OCI-LY3 (cell line): ENCODE results near the gene MRPS35.

Experiments used
- H2AFZ ChIP-seq: fragments of 200-600, 300-600 bp; shearing (Covaris generic); 2 replicates; pipeline ENCODE4 v1.6.0; 2014; ENCODE audit warnings: antibody characterized with exemption, low read depth, low read length
- H3K27ac ChIP-seq: fragments of 200-600, 300-600 bp; sonication (generic); 2 replicates; pipeline ENCODE4 v1.5.1; 2014; ENCODE audit warnings: mild to moderate bottlenecking, low read length, moderate library complexity, mixed read lengths
- H3K27me3 ChIP-seq: fragments of 200-600, 300-600 bp; sonication (generic); 2 replicates; pipeline ENCODE4 v1.6.1; 2014; ENCODE audit warnings: low read depth, low read length, mixed read lengths
- H3K36me3 ChIP-seq: fragments of 200-600, 300-600 bp; sonication (generic); replicated peaks from 2 replicates; pipeline ENCODE3; 2014; ENCODE audit warnings: low read depth, low read length, mixed read lengths
- H3K4me1 ChIP-seq: fragments of 300-600, 200-600 bp; sonication (generic); 2 replicates; pipeline ENCODE4 v1.6.1; 2014; ENCODE audit warnings: low read length, mixed read lengths
- H3K4me2 ChIP-seq: fragments of 200-600, 300-600 bp; sonication (generic); 2 replicates; pipeline ENCODE4 v1.6.1; 2014; ENCODE audit warnings: low read length, mixed read lengths
- H3K4me3 ChIP-seq: fragments of 300-600, 200-600 bp; sonication (generic); 2 replicates; pipeline ENCODE4 v1.5.1; 2014; ENCODE audit warnings: antibody characterized with exemption, mild to moderate bottlenecking, low read length, moderate library complexity
- H3K79me2 ChIP-seq: fragments of 300-600, 200-600 bp; shearing (Covaris generic); 2 replicates; pipeline ENCODE4 v1.6.1; 2014; ENCODE audit warnings: mild to moderate bottlenecking, low read length, mixed read lengths
- H3K9ac ChIP-seq: fragments of 300-600, 200-600 bp; shearing (Covaris generic); 2 replicates; pipeline ENCODE4 v1.6.0; 2014; ENCODE audit warnings: mild to moderate bottlenecking, low read length, moderate library complexity
- H3K9me3 ChIP-seq: fragments of 200-600, 300-600 bp; shearing (Covaris generic); 2 replicates; pipeline ENCODE4 v1.6.1; 2014; ENCODE audit warnings: low read length, mixed read lengths; ENCODE audit not compliant: insufficient read depth
- H4K20me1 ChIP-seq: fragments of 200-600, 300-600 bp; sonication (generic); 2 replicates; pipeline ENCODE4 v1.6.1; 2016; ENCODE audit warnings: low read length, mixed read lengths; ENCODE audit not compliant: insufficient read depth
- EZH2phosphoT487 ChIP-seq: fragments of 200-600 bp; shearing (Covaris generic); IDR thresholded peaks from 2 replicates; pipeline ENCODE4 v1.6.1; 2018; ENCODE audit warnings: antibody characterized with exemption, mixed run types, low read depth
- TF ChIP-seq, protein P1 (sequence below): fragments of 200-600, 300-600 bp; sonication (generic); IDR thresholded peaks from 2 replicates; pipeline ENCODE4 v1.5.1; 2014; ENCODE audit warnings: antibody characterized with exemption, low read length, low read depth

The MRPS35 gene

GRCh38 chr12:27772328-27773049, 61.9 kb downstream of the MRPS35 start:
- Histone ChIP-seq H4K20me1 (no peaks in the 10 kb centered on the region), H2AFZ (no peak overlapping the region), H3K4me2 (no peak overlapping the region), H3K36me3 (no peaks in the 10 kb centered on the region), H3K79me2 (no peaks in the 10 kb centered on the region), H3K9ac (no peak overlapping the region), H3K27me3 (no peaks in the 10 kb centered on the region), H3K9me3 (no peaks in the 10 kb centered on the region), H3K27ac (no peak overlapping the region), H3K4me3 (no peak overlapping the region), H3K4me1 (no peaks in the 10 kb centered on the region)
- no peak for TF ChIP-seq EZH2phosphoT487
- TF ChIP-seq, protein P1, sequence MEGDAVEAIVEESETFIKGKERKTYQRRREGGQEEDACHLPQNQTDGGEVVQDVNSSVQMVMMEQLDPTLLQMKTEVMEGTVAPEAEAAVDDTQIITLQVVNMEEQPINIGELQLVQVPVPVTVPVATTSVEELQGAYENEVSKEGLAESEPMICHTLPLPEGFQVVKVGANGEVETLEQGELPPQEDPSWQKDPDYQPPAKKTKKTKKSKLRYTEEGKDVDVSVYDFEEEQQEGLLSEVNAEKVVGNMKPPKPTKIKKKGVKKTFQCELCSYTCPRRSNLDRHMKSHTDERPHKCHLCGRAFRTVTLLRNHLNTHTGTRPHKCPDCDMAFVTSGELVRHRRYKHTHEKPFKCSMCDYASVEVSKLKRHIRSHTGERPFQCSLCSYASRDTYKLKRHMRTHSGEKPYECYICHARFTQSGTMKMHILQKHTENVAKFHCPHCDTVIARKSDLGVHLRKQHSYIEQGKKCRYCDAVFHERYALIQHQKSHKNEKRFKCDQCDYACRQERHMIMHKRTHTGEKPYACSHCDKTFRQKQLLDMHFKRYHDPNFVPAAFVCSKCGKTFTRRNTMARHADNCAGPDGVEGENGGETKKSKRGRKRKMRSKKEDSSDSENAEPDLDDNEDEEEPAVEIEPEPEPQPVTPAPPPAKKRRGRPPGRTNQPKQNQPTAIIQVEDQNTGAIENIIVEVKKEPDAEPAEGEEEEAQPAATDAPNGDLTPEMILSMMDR: no peak

DNA sequence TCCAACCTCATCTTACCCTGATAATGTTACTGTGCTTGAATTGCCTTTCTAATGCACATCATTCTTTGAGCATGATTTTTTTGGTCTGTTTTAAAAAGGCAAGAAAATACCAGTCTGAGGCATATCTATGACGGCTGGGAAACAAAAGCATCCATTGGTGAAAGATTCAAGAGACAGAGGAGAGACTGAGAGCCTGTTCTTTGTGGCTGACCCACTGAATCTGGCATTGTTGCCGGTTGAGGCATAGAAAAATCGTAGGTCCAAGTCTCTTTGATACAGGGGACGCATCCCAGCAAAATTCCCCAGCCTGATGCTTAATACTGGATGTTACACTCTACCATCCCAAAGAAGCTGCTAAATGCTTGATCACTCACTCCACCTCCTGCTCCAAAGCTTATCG, 66.5 kb downstream of the MRPS35 start:
- Histone ChIP-seq H3K9me3 (no peaks in the 10 kb centered on the region), H3K79me2 (peaks cover 31% of the 10 kb centered on the region), H2AFZ (no peak overlapping the region), H4K20me1 (no peaks in the 10 kb centered on the region), H3K27me3 (no peaks in the 10 kb centered on the region), H3K4me2 (no peak overlapping the region), H3K4me3 (no peak overlapping the region), H3K27ac (no peak overlapping the region), H3K9ac (no peak overlapping the region), H3K4me1 (peaks cover 17% of the 10 kb centered on the region), H3K36me3 (peaks cover 6% of the 10 kb centered on the region)
- TF ChIP-seq, protein P1: no peak
- no peak for TF ChIP-seq EZH2phosphoT487

DNA sequence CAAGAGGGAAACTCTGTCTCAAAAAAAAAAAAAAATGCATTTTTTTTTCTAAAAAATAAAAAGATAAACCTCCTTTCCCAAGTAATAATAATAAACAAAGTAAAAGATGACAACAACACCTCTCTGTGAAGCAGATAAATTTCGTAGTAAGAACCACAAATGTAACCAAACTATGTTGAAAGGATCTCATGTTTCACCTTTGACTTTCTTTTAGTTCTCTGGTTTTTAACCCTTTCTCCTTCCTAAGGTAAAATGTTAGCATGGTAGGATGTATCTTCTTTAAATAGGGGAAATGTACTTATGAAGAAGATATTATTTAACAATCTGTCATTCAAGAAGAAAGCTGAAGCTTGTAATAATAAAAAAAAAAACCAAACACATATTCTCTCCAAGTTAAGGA, 67.6 kb downstream of the MRPS35 start:
- TF ChIP-seq EZH2phosphoT487: no peak
- TF ChIP-seq, protein P1: no peak
- Histone ChIP-seq H3K4me3 (no peak overlapping the region), H3K9me3 (no peaks in the 10 kb centered on the region), H3K36me3 (peaks cover 6% of the 10 kb centered on the region), H3K4me1 (peaks cover 17% of the 10 kb centered on the region), H3K27ac (no peak overlapping the region), H3K79me2 (peaks cover 40% of the 10 kb centered on the region), H3K9ac (no peak overlapping the region), H2AFZ (no peak overlapping the region), H4K20me1 (no peaks in the 10 kb centered on the region), H3K27me3 (no peaks in the 10 kb centered on the region), H3K4me2 (no peak overlapping the region)

- Histone ChIP-seq H4K20me1 (no peaks in the 10 kb centered on the region), H3K9me3 (no peaks in the 10 kb centered on the region), H3K9ac (peak overlapping the region; percentile 92), H2AFZ (peak overlapping the region; percentile 97), H3K27me3 (no peaks in the 10 kb centered on the region), H3K27ac (peak overlapping the region; percentile 48), H3K79me2 (peaks cover 49% of the 10 kb centered on the region), H3K4me1 (peaks cover 17% of the 10 kb centered on the region), H3K36me3 (peaks cover 6% of the 10 kb centered on the region), H3K4me2 (peak overlapping the region; percentile 96), H3K4me3 (peak overlapping the region; percentile 96)
- TF ChIP-seq, protein P1: no peak
- no peak for TF ChIP-seq EZH2phosphoT487
Measured at GRCh38 chr12:27779416-27779919, 68.8 kb downstream of the MRPS35 start.
